Lung microvascular endothelial cell (primary cell): ENCODE results near the gene EMP3. TPM values are rescaled to one million over a fixed set of nuclear protein-coding genes. Genes with fewer than 3 reads are reported as not detected.
"Not testable (repeated sequence)": the region's sequence is repeated elsewhere in the genome, so short reads cannot be mapped to it uniquely, and the experiment has no call there.

Experiments used
- DNase-seq, 2 donors: peaks; one replicate each; pipeline versions ENCODE4 v3.0.0 to v3.0.0-alpha.2; 2010; ENCODE audit warnings: low read depth in 2 of 2
- total RNA-seq: library from RNA; depleted of rRNA; stranded (reverse); fragments of >200 nt; gene quantifications from 2 replicates; pipeline ENCODE4 v1.2.1, GENCODE V29; 2014

The EMP3 gene
- total RNA-seq, 1 donor from 2014 or later, result 4.0 TPM

GRCh38 chr19:48317708-48317960 lies 7.7 kb upstream of the EMP3 start:
- not testable (repeated sequence) for DNase-seq

- DNase-seq, result no peak
Observed at GRCh38 chr19:48318286-48318987, 6.9 kb upstream of the EMP3 start.

DNA sequence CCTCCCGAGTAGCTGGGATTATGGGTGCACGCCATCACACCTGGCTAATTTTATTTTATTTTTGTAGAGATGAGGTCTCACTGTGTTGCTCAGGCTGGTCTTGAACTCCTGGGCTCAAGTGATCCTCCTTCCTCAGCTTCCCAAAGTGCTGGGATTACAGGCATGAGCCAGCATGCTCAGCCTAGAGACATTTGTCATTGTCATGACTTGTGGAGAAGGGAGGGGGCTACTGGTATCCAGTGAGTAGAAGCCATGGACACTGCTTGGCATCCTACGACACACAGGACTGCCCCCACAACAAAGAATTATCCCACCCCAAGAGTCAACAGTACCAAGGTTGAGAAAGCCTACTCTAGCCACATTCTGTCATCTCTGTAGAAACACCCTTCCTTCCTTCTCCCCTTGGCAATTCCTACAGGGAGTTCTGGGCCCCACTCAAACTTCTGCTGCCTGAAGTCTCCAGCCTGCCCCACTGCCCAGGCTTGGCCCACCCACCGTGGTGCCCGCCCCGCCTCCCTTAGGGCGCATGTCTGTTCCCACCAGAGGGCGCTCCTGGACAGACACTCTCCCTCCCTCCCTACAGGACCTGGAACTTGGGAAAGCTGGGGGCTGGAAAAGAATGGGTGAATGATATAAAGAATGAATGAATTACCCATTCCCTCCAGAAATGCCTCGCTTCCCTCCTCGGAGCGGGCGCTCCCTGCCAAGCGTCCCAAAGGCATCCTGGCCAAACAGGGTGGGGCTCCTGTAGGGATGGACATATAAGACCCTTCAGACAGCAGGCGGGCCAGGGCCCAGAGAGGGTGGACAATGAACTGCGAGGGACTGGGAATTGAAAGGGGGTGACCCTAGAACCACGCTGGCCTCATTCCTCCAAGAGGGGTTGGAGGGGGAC lies 5.5 kb upstream of the EMP3 start:
- peak; percentile 83 to 90 for DNase-seq

DNA sequence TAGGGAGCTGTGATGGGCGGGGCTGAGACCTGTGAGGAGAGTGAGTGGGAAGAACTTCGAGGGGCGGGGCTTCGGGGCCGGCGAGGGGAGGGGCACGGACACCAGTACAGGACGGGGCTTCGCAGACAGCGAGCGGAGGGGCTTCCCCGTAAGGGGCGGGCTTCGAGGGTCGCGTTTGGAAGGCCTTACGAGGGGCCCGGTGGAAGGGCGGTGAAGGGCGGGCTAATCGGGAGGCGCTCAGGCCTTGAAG lies 4.1 kb upstream of the EMP3 start:
- DNase-seq, result peak; percentile 86 to 91

- DNase-seq, result peak; percentile 99
Observed at GRCh38 chr19:48321622-48322591, 3.4 kb upstream of the EMP3 start.

- DNase-seq, result peak in 1 of 2 donors; percentile 50
Observed at GRCh38 chr19:48329167-48329891, 4.0 kb downstream of the EMP3 start.

DNA sequence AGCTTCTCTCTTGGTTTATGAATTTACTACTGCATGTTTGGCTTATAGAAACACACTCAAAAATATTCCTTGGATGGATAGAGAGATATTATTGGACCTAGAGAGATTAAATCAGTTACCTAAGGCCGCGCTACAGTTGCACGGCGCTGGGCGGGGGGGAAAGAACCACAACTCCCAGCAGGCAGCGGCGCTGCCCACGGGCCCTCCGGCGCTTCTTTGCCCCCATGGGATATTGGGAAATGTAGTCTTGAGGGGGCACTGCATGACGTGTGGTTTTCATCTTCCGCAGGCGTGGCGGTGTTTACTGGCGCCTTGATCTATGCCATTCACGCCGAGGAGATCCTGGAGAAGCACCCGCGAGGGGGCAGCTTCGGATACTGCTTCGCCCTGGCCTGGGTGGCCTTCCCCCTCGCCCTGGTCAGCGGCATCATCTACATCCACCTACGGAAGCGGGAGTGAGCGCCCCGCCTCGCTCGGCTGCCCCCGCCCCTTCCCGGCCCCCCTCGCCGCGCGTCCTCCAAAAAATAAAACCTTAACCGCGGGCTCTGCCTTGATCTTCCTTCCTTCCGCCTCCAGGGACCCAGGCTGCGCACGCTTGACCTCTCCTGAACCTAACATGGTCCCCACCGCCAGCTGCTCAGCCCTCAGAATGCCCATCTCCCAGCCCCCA lies 4.8 kb downstream of the EMP3 start:
- peak; percentile 41 to 91 for DNase-seq

- DNase-seq, result no peak
Observed at GRCh38 chr19:48332351-48332661, 7.0 kb downstream of the EMP3 start.

DNA sequence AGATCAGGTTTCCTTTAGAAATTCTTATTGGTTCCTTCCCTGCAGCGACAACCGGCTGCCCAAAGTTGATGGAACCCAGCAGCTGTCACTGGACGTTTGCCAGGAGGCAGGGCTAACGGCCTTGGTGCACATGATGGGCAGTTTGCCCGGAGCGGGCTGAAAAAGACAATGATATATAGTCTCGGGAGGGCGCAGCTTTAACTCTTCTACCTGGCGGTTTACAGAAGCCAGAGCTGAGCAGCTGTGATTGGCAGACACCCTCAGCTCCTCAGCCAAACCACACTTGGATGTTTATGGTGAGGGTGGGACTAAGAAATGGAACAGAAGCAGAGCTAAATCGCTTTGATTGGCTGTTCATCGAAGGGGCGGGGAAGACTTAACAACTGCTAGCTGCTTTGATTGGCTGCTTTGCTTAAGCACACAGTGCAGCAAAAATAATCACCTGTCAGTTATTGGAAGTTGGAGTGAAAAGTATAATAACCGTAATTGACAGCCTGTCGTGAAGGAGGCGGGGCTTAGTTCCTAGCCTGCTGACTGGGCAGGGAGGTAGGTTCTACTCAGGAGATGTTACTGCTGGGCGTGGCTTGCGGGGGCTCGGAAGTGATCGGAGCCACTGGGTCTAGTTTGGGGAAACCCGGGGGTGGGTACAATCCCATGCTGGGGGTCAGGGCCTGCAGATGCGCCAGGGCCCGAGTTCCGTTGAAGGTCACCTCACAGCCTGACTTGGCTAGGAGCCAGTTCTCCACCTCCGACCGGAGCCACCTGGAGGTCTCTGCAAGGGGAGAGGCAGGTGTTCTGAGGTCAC lies 7.5 kb downstream of the EMP3 start:
- DNase-seq, result peak; percentile 96 to 98

DNA sequence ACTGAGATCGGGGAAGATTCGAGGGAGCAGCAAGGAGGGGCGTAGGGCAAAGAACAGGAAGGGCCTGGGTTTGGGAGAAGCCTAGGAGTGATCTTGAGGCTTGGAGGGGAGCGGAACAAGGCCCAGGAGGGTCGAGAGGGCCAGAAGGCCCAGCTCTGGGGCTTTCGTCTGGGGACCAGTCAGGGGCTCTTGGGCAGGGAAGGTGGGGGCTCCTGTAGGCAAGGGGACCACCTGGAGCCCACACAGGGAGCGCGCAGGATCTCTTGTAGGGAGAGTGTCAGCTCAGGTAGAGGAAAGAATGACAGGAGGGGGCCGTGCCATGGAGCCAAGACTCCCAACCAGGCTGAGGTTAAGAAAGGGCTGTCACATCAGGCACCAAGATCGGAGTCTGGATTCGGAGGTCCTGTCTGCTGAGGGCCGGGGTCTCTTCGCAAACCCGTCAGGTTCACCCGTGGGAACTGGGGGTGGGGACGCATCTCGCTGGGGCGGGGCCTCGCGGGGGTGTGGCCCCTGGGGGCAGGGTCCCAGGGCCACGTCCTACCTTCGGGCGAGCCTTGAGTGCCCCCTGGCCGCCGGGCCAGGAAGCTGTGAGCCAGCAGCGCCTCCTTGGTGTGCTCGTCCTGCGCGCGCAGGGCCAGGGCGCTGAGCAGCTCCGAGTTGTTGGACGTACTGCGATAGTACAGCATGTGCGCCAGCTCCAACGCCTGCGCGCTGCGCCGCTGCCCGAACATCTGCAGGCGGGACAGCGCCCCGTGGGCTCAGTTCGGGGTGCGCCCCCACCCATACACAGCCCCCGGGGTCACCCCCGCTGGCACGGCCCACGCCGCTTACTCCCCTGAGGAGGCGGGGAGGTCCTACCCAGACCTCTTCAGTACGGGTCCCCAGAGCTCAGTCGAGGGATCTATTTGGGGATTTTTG lies 8.4 kb downstream of the EMP3 start:
- DNase-seq, result peak; percentile 88 to 95

DNA sequence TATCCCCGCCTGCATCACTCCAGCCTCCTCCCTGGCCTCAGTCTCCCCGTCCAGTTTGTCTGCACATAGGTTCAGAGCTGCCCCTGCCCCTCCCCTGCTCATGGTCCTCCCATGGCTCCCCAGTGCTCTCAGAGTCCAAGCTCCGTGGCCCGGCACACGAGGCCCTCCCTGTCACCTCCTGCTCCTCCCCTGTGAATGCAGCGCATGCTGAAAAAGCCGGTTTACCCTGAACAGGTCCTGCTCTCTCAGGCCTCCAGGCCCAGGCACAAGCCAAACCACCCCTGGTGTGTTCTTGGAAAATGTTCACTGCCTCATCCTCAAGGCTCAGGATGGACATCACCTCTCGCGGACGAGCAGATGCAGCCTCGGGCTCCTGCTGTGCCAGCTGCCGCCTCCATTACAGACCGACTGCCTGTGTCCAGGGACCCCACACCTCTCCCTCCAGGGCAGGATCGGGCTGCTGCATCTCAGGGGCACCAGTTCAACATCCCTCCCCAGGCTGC lies 13.0 kb downstream of the EMP3 start:
- DNase-seq, result no peak

GRCh38 chr19:48338802-48339503 lies 13.6 kb downstream of the EMP3 start:
- no peak for DNase-seq

GRCh38 chr19:48340995-48341394 lies 15.6 kb downstream of the EMP3 start:
- no peak for DNase-seq

DNA sequence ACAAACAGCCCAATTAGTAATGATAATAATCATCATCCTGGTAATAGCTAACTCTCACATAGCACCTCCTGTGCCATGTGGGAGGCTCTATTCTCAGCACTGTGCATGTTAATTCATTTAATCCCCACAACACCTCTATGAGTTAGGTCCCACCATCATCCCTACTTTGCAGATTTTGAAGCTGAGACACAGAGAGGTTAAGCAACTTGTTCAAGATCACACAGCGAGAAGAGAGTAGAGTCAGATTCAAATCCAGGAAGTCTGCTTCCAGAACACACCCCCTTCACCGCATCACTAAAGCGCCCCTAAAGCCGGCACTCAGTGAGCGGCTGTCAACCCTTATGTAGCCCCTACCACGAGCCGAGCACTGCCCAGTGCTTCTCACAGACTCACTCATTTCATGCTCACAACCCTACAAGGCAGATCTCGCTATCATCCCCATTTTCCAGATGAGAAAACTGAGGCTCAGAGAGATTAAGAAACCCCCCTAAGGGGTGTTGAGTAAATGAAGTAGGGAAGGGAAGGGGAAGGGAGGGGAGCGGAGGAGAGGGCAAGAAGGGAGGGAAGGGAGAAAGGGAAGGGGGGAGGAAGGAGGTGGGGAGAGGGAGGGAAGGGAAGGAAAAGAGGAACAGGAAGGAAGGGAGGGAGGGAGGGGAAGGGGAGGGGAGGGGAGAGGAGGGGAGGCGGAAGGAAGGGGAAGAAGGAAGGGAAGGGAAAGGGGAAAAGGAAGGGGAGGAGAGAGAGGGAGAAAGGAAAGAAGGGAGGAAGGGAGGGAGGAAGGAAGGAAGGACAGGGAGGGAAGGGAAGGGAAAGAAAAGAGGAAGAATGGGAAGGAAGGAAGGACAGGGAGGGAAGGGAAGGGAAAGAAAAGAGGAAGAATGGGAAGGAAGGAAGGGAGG lies 16.4 kb downstream of the EMP3 start:
- DNase-seq, result no peak

DNA sequence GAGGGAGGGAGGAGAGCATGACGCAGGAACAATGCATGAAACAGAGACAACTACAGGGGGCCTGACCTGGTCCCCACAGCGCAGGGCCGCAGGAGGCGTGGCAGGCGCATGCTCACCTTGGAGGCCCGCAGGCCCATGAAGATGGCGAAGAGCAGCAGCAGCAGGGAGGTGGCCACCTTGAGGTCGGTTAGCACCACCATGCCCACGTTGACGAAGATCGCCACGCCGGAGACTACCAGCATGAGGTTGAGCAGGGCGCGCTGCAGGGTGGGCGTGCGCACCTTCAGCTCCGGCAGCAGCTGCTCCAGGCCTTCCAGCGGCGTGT lies 17.0 kb downstream of the EMP3 start:
- DNase-seq, result no peak

- DNase-seq, result peak in 1 of 2 donors; percentile 25
Observed at GRCh38 chr19:48342841-48343540, 17.6 kb downstream of the EMP3 start.

DNA sequence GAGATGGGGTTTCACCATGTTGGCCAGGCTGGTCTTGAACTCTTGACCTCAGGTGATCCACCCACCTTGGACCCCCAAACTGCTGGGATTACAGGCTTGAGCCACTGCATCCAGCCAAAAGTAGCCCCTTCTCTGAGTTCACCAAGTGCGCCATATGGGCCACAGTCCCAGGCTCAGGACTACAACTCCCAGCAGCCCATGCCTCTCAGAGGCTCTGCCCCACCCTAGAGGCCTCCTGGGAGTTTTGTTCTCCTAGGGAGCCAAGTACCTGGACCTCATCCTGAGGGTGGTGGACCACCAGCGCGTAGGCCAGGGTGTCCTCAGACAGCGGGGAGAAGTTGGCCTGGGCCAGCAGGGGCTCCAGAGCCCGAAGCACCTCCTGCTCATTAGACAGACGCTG lies 19.5 kb downstream of the EMP3 start:
- no peak for DNase-seq
